HG03066 (cell line): ENCODE data around the gene FOXC2.

Source experiments
- ATAC-seq: cut with Tn5 transposase; IDR thresholded peaks from one replicate; pipeline ENCODE4 v1.9.1; 2021; ENCODE audit warnings: low read depth; ENCODE audit not compliant: unreplicated experiment

The FOXC2 gene

DNA sequence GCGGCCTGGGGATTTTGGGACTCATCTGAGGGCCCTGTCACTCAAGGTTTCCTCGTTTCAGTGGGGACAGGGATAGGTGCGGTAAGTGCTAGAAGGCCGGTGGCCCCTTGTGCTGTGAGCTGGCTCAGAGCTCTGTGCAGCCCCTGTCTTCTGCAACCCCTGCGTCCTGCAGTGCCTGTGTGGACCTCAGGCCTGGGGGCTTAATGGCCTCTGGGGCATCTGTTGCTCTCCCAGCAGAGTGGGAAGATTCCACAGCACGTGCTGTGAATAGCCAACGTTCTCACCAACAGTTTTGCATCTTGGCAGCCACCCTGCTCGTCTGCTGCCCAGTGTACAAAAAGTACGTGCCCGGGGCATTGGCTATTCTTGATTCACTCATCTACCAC, 4.9 kb downstream of the FOXC2 start:
- no peak for ATAC-seq

DNA sequence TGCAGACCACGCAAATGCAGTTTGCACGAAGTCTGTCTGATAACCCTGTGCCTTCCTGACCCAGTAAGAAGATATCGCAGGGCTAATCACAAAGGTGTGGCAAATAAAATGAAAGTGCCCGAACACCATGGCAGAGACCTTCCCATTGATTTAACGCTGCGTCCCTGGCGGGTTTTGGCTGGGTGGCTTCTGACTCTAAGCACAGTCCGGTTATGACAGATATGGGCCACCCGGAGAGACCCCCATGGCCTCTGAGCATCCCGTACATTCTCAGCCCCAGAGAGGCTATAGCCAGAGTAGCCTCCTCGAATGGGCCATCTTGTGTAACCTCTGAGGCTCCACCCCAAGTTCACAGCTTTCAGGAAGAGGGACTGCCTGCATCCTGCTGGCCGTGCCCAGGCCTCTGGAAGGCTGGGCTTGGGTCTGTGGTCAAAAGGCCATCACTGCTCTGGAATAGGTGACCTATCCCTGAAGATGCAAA, 5.5 kb downstream of the FOXC2 start:
- ATAC-seq: no peak

DNA sequence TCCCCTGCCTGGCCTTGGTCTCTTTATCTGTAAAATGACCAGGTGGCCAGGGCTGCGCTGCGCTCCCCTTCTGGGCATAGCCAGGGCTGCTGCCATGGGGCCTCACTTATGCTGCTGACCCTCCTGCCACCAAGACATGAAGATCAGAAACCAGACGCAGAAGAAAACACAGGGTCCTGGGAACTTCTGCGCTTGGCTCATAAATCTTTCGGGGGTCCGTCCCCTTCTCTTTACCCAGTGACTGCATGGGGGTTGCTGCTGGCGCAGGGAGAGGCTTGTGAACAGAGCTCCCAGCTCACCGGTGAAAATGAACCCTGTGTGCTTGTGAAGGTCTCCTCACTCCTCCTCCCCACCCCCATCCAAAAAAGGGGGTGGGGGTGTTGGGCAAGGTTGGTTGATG, 6.0 kb downstream of the FOXC2 start:
- ATAC-seq: no peak

DNA sequence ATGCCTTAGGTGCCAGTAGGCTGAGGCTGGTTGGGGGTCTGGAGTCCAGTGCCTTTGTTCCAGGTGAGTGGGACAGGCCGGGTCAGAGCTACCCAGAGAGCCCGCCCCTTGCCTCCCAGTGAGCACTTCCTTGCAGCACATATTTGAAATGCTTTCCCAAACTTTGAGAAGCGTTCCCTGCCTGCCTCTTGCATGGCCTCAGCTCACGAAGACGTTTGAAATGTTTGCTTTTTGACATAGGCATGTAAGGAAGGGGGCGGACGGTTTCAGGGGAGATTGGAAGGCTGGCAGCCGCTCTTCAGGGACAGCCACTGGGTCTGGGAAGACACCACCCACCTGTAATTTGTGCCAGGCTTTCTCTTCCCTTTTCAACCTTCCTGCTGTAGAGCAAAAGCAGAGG, 6.6 kb downstream of the FOXC2 start:
- ATAC-seq: no peak

DNA sequence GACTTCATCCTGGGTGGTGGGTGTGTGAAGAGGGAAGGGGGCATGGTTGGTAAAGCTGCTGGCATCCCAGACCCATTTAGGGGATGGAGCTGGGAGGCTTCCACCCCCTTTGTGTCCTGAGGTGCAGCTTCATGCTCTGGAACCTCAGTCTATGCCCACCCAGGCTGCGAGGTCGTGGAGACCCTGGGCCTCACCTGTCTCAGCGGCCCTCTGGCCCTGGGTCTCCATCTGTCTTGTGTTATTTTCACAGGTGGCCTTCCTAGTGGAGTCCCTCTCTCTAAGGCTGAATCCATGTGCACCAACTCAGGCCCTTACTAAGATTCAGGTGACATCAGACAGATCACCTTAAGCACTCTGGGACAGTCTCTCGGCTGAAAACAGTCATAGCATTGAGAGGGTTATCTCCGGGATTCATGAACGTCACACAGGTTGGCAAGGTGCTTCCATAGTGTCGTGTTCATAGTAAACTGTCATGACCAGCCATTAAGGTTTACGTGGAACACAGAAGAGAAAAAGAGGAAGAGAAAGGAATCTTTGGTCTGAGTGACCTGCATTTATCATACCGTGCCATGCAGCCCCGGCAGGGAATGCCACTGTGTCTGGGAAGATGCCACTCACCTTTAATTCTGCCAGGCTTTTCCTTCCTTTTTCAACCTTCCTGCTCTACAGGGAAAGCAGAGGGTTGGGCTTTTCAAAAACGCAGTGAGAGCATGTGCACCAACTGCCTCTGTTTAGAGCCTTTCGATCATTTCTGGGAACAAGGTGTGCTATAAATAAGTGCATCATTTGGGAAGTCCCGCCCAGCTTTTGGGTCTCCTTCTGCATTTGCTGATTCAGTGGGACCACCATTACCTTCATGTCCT, 7.2 kb downstream of the FOXC2 start:
- ATAC-seq: no peak

DNA sequence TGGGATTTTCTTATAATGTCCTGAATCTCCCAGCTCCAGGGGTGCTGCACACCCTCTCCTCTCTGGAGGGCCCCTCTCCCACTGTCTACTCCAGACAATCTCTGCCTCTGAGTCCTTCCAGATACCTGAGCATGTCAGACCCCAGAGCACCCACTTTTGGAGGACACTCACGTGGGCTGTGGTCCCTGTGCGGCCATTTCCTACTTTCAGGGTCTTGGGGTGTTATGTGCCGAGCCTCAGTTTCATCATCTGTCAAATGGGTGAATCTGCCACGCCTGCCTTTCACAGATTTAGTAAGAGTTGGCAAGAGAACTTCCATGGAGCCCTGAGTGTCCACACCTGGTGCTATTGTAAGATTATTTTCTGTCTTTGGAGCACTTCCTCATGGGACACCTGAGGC, 8.0 kb downstream of the FOXC2 start:
- ATAC-seq: no peak

DNA sequence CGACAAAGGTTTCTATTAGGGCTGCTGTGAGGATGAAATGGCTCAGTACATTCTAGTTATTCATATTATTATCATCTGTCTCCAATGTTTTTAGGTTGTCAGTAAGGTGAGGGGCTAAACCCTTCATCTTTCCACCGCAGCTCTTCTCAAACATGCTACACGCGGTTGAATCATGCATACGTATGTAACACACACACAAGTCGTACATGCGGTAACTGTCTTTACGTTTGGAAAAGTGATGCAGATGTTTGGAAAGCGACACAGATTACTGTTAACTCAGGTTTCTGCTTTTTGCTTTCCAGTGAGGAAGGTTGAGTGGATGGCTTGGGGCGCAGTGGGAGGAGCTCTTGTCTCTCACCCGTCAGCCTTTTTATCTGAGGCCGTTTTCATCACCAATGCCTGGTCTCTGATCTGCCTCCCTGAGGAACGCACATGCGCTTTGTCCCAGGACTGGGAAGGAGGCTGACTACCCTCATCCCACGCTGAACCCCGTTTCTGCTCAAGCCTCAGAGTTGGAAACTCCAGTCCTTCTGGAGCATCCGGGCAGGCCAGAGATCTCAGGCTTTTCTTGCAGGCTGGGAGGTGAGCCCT, 8.6 kb downstream of the FOXC2 start:
- no peak for ATAC-seq

DNA sequence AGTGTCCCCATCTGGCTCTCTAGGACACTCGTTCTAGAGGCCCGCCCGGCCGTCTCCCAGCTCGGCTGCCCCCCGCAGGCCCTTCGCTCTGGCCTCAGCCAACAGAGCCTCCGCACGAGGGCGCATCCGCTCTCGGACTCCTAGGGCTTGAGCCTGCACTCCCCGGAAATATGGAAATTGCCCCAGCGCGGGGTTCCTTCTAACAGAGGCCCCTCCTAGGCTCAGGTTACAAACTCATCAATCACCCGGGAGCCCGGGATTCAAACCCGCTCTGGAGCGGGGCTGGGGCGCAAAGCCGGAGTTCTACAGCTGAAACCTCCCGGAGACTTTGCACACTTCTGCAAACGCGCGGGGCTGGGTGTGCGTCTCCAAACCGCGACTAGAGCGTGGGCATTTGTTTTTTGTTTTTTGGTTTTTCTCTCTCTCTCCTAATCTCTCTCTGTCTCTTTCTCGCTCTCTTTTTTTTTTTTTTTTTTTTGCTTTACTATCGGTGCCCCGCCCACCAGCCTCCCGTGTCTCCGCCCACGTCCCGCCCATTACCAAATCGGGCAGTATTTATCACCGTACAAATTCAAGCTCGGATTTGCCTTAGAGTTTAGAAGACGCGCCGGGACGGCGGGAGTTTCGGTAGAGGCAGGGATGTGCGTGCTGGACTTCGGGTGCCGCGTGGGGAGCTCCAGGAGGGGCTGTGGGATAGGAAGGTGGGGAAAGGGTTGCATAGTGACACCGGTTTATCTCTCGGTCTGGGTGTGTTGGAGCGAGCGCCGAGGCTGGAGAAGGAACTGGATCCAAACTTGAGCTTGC, 9.3 kb downstream of the FOXC2 start:
- no peak for ATAC-seq

DNA sequence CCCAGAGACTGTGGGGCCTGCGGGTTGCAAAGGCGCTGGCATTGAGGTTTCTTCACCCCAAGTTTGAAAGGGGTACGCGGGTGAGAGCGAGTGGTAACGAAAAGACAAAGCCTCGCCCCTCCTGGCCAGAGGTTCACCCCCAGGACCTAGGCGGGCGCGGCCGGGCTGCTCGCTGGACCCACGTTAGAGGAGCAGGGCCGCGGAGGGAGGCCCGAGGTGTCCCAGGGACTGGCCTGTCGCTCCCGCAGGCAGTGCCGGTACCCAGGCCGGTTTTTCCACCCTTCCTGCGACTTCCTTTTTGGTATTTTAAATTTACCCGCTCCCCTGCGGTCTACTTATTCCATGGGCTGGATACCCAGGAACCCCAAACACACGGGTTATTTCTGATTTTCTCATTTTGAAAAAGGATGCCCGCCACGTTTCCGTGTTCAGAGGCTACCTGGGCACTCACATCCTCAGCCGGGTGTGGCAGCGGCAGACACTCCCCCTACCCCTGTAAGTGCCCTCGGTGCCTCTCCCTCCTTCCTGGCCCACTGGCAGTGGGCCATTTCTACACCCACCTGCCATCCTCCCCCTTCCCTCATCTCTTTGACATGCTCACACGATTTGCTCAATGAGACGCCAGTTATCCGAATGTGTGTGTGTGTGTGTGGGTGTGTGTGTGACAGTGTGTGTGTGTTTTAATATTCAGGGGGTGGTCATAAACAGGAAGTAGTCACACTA, 10.1 kb downstream of the FOXC2 start:
- ATAC-seq: no peak

DNA sequence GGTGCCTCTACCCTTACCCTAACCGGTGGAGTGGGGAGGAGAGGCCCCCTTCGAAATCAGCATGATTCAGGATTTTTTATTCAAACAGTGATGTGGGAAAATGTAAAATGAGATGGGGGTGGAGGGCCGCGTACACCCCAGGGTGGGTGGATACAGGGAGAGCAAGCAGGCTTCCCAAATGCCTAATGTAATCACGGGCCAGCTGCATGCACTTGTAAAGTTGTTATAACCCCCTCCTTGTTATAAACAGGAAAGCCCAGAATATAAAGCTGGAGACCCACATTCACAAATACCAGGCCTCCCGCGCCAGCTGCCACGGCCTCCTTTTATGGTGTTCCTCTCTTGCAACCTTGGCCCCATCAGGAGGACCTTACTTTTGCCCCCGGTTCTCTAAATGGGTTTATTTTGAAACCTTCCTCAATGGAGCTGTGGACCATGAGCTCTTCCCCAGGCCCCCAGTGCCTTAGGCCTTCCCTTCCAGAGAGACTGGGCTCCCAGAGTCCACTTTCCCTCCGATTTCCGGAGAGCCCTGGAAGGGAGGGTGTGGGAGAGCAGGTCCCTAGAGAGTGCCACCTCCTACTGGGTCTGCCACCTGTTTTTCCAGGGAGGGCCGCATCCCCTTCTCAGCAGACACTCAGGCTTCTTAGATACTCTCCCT, 10.8 kb downstream of the FOXC2 start:
- no peak for ATAC-seq

DNA sequence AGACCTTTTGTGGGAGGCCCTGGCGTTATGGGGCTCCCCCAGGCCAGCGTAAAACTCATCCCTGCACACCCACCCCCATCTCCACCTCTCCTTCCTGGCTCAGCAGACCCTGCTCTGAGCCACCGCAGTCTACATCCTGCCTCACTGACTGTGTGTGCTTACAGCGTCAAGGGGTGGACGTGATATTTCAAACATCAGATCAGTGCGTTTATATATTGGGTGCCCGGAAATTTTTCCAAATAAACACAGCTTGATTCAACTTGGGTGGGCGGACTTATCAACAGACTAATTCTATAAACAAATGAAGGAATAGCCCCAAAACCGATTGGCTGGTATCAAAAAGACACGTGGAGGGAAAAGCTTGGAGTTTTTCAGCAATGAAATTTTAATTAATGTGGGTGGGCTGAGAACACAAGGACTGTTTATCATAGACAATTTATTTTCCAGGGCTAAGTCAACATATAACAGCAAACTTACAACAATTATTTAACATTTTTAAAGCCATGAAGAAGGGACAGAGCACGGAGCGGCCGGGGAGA, 11.5 kb downstream of the FOXC2 start, which contains the start of gene FOXL1:
Gene FOXL1 (plus strand): TSS at position 489 of the 539 bp plus-strand sequence. CDS start 175 bp downstream, outside the sequence.
- ATAC-seq: no peak

DNA sequence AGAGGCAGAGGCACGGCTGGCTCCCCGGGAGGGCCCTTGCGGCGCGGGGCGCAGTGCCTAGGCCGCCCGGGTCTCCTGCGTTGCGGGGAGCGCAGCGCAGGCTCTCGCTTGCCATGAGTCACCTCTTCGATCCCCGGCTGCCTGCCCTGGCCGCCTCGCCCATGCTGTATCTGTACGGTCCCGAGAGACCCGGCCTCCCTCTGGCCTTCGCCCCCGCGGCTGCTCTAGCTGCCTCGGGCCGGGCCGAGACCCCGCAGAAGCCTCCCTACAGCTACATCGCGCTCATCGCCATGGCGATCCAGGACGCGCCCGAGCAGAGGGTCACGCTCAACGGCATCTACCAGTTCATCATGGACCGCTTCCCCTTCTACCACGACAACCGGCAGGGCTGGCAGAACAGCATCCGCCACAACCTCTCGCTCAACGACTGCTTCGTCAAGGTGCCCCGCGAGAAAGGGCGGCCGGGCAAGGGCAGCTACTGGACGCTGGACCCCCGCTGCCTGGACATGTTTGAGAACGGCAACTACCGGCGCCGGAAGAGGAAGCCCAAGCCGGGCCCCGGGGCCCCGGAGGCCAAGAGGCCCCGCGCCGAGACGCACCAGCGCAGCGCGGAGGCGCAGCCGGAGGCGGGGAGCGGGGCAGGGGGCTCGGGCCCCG, 12.1 kb downstream of the FOXC2 start:
- no peak for ATAC-seq

DNA sequence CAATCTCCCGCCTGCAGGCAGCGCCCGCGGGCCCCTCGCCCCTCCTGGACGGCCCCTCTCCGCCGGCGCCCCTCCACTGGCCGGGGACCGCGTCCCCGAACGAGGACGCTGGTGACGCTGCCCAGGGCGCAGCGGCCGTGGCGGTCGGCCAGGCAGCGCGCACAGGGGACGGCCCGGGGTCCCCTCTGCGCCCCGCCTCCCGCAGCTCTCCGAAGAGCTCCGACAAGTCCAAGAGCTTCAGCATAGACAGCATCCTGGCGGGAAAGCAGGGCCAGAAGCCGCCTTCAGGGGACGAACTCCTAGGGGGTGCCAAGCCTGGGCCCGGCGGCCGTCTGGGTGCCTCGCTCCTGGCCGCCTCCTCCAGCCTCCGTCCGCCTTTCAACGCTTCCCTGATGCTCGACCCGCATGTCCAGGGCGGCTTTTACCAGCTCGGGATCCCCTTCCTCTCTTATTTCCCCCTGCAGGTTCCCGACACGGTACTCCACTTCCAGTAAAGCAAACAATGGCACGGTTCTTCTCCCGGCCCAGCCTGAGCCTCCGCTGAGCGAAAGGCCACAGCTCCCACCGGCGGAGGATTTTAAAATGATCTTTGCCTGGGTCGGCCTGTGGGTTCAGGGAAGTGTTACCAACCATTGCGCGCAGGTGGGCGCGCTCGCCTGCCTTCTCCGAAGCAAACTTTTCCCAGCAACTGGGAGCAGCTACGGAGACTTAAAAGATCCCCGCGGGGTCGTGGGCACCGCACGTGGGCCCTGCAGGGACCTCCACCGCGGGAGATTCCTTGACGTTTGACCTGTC, 12.8 kb downstream of the FOXC2 start:
- ATAC-seq: no peak

DNA sequence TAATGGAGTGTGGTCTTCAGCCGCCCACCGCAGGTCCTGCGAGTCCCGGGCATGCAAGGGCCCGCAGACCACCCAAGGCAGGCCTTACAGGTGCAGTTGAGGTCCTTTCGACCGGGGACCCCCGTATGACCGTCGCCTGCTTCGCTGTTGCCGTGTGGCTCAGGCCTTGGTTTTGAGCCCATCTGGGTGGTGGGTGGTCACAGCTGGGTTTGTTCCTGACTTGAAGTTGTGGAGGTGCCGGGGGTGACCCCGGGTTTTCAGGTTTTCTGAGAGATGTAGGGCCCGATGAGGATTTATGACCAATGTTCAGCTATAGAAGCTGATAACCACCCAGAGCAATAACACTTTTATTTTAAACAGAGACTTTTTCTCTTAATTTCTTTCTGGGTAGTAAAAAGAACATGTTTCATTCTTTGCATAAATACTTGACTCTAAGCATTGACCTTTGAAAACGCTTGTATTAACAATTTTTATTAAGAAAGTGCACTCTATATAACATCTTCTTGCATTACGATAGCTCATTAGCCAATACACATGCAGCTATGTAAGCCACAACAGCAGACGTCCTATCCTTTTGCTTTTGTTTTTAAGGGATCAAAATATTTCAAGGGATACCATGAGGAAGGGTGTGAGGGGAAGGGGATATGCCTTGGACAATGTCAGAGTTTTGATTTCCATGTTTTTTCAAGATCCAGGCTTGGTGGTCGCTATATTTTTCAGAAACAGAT, 13.6 kb downstream of the FOXC2 start:
- ATAC-seq: no peak

DNA sequence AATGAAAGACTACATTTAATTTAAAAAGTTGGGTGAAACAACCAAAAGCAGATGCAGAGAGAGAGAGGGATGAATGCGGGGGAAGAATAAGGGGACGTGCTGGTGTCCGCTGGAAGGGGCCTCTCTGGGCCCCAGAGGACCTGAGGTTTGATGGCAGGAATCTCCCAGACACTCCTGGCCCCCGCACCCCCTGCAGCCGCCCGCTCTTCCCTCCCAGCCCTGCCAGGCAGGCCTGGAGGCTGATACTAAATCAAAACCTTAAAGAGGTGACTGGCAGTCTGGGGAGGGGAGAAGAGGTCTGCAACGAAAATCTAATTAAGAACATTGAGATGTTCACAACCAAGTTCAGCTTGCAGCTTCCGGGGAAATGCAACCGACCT, 14.2 kb downstream of the FOXC2 start:
- ATAC-seq: no peak

DNA sequence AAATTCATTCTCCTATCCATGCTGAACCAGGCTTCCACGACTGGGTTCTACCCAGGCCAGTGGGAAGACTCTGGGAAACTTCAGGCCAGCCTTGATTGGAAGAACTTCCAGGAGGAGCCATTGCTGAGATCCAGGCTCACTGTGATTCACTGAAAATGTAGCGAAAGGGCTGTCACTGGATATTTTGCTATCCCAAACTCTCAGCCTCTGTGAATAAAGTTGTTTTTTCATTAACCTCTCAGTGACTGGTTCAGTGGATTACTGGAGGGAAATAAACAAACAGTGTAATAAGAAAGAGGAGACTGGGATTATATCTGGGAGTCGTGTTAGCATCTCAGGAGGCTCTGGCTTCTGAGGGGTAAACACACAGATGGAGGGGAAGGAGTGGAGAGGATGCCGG, 14.8 kb downstream of the FOXC2 start:
- ATAC-seq: no peak

DNA sequence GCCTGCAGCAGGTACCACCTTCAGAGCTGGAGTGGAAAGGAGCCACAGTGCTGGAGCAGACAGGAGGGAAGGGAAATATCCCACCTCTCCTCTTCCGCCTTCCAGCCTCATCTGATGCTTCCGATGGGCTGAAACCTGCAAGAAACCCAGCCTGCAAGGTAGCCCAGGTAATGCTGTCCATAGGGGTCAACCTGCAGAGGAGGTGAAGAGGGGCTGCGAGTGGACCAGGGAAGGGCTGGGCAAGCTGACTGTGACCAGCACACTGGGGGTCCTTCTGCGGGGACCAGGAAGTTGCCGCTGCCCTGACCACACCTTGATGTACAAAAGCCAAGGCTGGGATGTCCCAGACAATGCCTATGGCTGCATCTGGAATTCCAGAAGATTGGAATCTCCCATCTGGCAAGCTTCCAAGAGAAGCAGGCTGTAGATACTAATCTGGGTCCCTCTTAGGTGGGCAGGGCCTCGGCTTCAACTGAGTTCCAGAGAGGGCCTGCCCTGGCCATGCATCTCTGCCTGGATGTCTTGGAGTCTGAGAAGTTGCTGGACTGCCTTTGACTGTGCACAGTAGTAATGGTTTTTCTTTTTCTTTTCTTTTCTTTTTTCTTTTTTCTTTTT, 17.5 kb downstream of the FOXC2 start:
- ATAC-seq: no peak
